Measurements from ENCODE around the gene GNAS-AS1.

GRCh38 chr20:58807801-58808200 lies 42.9 kb downstream of the GNAS-AS1 start:
- TF ChIP-seq YY1 (IDR thresholded peaks at IDR 0.05; ENCODE audit: insufficient read depth, insufficient read length) (no peak), ZNF274 (IDR thresholded peaks at IDR 0.05; ENCODE audit: low read depth, low read length) (no peak), SUZ12 (IDR thresholded peaks at IDR 0.05; ENCODE audit: extremely low read depth, insufficient read depth, insufficient read length) (no peak)

All from NT2/D1 (cell line).